ENCODE results near the gene KRT4.

DNA sequence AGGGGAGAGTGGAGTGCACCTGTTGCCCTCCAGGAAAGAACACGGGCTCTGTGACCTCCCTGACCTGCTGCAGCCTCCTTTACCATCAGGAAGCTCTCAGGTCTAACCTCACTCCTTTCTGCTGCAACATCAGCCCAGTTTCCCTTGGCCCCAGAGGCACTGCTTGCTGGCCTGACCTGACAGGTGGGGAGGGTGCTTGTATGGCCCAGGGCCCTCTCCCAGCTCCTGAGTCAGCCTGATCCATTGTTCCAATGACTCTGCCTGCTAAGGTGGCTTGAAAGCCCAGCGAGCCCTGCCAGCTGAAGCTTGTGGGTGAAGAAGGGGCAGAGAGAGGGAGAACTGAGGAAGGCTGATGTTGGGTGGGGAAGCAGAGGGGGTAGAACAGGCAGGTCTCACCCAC lies 48.1 kb upstream of the KRT4 start:
- TF ChIP-seq, protein P1, sequence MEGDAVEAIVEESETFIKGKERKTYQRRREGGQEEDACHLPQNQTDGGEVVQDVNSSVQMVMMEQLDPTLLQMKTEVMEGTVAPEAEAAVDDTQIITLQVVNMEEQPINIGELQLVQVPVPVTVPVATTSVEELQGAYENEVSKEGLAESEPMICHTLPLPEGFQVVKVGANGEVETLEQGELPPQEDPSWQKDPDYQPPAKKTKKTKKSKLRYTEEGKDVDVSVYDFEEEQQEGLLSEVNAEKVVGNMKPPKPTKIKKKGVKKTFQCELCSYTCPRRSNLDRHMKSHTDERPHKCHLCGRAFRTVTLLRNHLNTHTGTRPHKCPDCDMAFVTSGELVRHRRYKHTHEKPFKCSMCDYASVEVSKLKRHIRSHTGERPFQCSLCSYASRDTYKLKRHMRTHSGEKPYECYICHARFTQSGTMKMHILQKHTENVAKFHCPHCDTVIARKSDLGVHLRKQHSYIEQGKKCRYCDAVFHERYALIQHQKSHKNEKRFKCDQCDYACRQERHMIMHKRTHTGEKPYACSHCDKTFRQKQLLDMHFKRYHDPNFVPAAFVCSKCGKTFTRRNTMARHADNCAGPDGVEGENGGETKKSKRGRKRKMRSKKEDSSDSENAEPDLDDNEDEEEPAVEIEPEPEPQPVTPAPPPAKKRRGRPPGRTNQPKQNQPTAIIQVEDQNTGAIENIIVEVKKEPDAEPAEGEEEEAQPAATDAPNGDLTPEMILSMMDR (IDR thresholded peaks at IDR 0.05), result no peak
- no peak for TF ChIP-seq EZH2 (IDR thresholded peaks at IDR 0.05)

All from neural progenitor cell (in vitro differentiated cells).